ENCODE measurements around the gene AMHR2.

GRCh38 chr12:53381731-53382630 lies 41.7 kb upstream of the AMHR2 start:
- TF ChIP-seq EZH2 (IDR thresholded peaks at IDR 0.05): no peak
- no peak for TF ChIP-seq EZH2phosphoT487 (IDR thresholded peaks at IDR 0.05)

Measured in neural progenitor cell (in vitro differentiated cells).